ENCODE measurements around the gene TCEA2. TPM values are rescaled to one million over a fixed set of nuclear protein-coding genes. Genes with fewer than 3 reads are reported as not detected.
A peak's percentile ranks its signal among the peaks of the same experiment; 100 is the strongest.

Gene TCEA2
- total RNA-seq, 2 experiments from 2014 or later: 36.4 to 71.2 TPM

DNA sequence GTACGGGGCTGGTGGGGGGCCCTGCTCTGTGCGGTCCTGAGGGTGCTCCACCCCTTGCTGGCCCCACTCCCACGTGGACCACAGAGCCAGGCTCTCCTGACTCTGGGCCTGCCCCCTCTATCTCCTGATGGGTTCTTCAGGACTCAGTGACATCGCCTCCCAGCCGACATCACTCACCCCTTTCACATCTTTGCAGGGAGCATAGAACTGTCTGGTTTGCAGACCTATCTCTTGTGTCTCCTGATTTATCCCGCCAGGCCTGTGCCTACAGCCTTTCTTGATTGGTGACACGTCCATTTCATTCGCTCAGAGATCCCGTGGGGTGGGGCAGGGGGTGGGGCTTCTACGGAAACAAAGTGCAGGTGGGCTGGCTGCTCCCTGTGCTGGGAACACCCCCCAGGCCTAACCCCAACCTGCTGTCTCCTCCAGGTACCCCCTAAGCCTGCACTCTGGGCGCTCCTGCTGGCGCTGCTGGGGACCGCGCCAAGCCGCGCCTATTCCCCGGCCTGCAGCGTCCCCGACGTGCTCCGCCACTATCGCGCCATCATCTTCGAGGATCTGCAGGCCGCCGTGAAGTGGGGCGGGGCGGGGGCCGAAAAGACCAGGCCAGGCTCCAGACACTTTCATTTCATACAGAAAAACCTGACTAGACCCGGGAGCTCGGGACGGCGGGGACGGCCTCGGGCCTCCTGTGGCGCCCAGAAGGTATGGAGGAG is 25.3 kb upstream of the TCEA2 start:
- BruUV-seq (replicated peaks): no TSS peak
- H3K4me3 ChIP-seq (ENCODE audit: low read depth, low read length, poor library complexity, severe bottlenecking): no peak overlapping the region
- H4K20me1 ChIP-seq (ENCODE audit: insufficient read depth, low read length): no peaks in the 10 kb centered on the region
- H3K27ac ChIP-seq (ENCODE audit: low read depth, low read length, poor library complexity, severe bottlenecking): no peak overlapping the region
- intact Hi-C loops (cut with micrococcal nuclease; ENCODE audit: unreplicated experiment): no loop called here
- peak overlapping the region; percentile 86; the same call in 1 of the 2 replicates for H3K4me2 ChIP-seq (ENCODE audit: low read length)
- no peaks in the 10 kb centered on the region for H3K9me2 ChIP-seq (ENCODE audit: insufficient read depth, low read length)
- no peak for DNase-seq (ENCODE audit: low spot score)
- H3K9me3 ChIP-seq (ENCODE audit: low read length): no peaks in the 10 kb centered on the region
- peaks cover 16% of the 10 kb centered on the region; the same call in 1 of the 2 replicates for H3K36me3 ChIP-seq (ENCODE audit: insufficient read depth, low read length)
- H3K4me1 ChIP-seq (ENCODE audit: insufficient read depth, low read length, poor library complexity, severe bottlenecking): peaks cover 45% of the 10 kb centered on the region
- ChIA-PET POLR2A (no interaction called here), CTCF (ENCODE audit: unreplicated experiment) (interaction anchor here (0.6 to 0.8 kb wide), 2 partner anchors 57 to 82 kb away, joined by 3 read pairs; partner anchors contain the start of gene PRPF6)
- no peaks in the 10 kb centered on the region for H3K79me2 ChIP-seq (ENCODE audit: insufficient read depth, low read depth, low read length)
- H2AFZ ChIP-seq (ENCODE audit: low read length): no peak overlapping the region
- TF ChIP-seq EZH2phosphoT487 (IDR thresholded peaks at IDR 0.05; ENCODE audit: borderline replicate concordance, low read depth, low read length): no peak
- TF ChIP-seq, protein P1, sequence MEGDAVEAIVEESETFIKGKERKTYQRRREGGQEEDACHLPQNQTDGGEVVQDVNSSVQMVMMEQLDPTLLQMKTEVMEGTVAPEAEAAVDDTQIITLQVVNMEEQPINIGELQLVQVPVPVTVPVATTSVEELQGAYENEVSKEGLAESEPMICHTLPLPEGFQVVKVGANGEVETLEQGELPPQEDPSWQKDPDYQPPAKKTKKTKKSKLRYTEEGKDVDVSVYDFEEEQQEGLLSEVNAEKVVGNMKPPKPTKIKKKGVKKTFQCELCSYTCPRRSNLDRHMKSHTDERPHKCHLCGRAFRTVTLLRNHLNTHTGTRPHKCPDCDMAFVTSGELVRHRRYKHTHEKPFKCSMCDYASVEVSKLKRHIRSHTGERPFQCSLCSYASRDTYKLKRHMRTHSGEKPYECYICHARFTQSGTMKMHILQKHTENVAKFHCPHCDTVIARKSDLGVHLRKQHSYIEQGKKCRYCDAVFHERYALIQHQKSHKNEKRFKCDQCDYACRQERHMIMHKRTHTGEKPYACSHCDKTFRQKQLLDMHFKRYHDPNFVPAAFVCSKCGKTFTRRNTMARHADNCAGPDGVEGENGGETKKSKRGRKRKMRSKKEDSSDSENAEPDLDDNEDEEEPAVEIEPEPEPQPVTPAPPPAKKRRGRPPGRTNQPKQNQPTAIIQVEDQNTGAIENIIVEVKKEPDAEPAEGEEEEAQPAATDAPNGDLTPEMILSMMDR (conservative IDR thresholded peaks at IDR 0.05; ENCODE audit: low read length): no peak

DNA sequence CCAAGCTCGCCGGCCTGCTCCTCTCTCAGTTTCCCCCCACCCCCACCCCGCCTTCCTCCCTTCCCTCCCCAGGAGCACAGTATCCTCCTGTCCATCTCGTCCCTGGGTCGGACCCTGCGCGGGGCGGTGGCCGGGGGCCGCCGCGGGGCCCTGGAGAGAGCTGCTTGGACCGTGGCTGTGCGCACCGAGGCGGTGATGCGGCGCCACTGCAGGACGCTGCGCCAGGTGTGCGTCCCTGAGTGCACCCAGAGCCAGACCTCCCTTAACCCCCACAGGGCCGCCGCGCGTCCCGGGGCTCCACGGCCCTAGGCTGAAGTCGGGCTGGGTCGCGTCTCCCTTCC is 24.8 kb upstream of the TCEA2 start:
- Histone ChIP-seq H3K9me2 (ENCODE audit: insufficient read depth, low read length) (no peaks in the 10 kb centered on the region), H3K4me1 (ENCODE audit: insufficient read depth, low read length, poor library complexity, severe bottlenecking) (peaks cover 45% of the 10 kb centered on the region), H3K4me2 (ENCODE audit: low read length) (peak overlapping the region; percentile 86), H3K36me3 (ENCODE audit: insufficient read depth, low read length) (peaks cover 11% of the 10 kb centered on the region; the same call in 1 of the 2 replicates), H3K4me3 (ENCODE audit: low read depth, low read length, poor library complexity, severe bottlenecking) (peak overlapping the region; percentile 63), H3K9me3 (ENCODE audit: low read length) (no peaks in the 10 kb centered on the region), H3K27ac (ENCODE audit: low read depth, low read length, poor library complexity, severe bottlenecking) (no peak overlapping the region), H3K79me2 (ENCODE audit: insufficient read depth, low read depth, low read length) (no peaks in the 10 kb centered on the region), H4K20me1 (ENCODE audit: insufficient read depth, low read length) (no peaks in the 10 kb centered on the region), H2AFZ (ENCODE audit: low read length) (0 out of 2 replicates have a peak overlapping the region, but pooled peaks have one; percentile 52)
- intact Hi-C loops (cut with micrococcal nuclease; ENCODE audit: unreplicated experiment): no loop called here
- no peak for TF ChIP-seq EZH2phosphoT487 (IDR thresholded peaks at IDR 0.05; ENCODE audit: borderline replicate concordance, low read depth, low read length)
- TF ChIP-seq, protein P1 (conservative IDR thresholded peaks at IDR 0.05; ENCODE audit: low read length): no peak
- ChIA-PET CTCF (ENCODE audit: unreplicated experiment) (interaction anchor here (0.6 to 0.8 kb wide), 3 partner anchors 57 to 217 kb away, joined by 3 to 7 read pairs (median 3); partner anchors contain the start of genes PCMTD2 and PRPF6), POLR2A (no interaction called here)
- no TSS peak for BruUV-seq (replicated peaks)
- DNase-seq (ENCODE audit: low spot score): peak; percentile 51
